HG02623 (cell line): Measurements from ENCODE around the gene PRKAA2.
"Not testable (repeated sequence)": the region's sequence is repeated elsewhere in the genome, so short reads cannot be mapped to it uniquely, and the experiment has no call there.

Experiments
- ATAC-seq: cut with Tn5 transposase; IDR thresholded peaks from one replicate; pipeline ENCODE4 v1.9.1; 2021; ENCODE audit warnings: moderate library complexity; ENCODE audit not compliant: unreplicated experiment

Gene PRKAA2

DNA sequence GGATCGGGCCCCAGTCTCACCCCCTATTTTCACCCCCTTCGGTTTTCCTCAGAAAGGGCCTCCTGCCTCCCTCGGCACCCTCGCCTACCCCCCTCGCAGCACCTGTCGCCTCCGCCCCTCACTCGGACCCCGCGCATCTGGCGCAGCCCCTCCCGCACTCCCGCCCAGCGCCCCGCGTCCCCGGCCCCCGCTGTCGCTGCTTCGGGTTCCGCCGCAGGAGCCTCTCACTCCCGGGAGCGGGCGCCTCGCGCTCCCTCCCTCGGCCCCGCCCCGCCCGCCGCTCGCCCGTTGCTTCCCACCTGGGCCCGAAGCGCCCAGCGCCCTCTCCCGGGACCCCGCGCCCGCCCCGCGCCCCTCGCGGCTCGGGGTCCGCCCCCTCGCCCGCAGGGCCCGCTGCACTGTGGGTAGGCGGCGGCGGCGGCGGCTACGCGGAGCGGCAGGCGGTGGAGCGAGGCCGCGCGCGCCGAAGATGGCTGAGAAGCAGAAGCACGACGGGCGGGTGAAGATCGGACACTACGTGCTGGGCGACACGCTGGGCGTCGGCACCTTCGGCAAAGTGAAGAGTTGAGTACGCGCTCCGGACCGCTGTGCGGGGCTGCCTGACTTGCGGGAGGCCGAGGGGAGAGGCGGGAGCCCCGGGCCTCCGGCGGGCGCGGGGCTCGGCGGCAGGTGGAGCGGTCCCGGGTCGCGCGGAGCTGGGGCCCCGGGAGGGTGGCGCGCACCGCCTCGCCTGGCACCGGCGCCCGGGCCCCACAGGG is at the start of gene PRKAA2:
PRKAA2 (plus strand) TSS at position 396 of the 758 bp plus-strand sequence; CDS start at position 470, 74 bp downstream.
- no peak for ATAC-seq

GRCh38 chr1:56595397-56596191 is 49.5 kb upstream of the PRKAA2 start:
- not testable (repeated sequence) for ATAC-seq

DNA sequence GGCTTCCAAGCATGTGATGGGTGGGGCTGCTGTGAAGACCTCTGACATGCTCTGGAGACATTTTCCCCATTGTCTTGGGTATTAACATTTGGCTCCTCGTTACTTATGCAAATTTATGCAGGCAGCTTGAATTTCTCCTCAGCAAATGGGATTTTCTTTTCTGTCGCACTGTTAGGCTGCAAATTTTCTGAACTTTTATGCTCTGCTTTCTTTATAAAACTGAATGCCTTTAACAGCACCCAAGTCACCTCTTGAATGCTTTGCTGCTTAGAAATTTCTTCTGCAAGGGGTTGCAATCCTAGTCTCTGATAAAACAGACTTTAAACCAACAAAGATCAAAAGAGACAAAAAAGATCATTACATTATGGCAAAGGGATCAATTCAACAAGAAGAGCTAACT is 35.0 kb upstream of the PRKAA2 start:
- not testable (repeated sequence) for ATAC-seq

- ATAC-seq: not testable (repeated sequence)
These were observed 34.3 kb upstream of the PRKAA2 start for GRCh38 chr1:56610770-56611169.

DNA sequence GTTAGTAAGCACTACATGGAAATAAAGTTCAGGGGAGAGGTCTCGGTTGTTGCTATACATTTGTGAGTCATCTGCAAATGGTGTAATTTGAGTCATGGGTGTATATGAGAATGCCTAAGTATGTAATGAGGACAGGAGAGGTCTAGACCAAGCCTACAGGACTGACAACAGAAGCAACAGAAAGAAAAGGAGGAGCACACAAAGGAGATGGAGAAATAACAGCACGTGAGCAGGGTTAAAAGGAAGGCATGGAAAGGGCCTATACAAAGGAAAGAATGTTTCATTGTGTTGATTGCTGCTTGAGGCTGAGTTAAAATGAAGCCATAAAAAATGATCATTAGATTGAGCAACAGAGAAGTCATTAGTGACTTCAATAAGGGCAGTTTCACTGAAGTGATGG is 28.0 kb upstream of the PRKAA2 start:
- no peak for ATAC-seq

DNA sequence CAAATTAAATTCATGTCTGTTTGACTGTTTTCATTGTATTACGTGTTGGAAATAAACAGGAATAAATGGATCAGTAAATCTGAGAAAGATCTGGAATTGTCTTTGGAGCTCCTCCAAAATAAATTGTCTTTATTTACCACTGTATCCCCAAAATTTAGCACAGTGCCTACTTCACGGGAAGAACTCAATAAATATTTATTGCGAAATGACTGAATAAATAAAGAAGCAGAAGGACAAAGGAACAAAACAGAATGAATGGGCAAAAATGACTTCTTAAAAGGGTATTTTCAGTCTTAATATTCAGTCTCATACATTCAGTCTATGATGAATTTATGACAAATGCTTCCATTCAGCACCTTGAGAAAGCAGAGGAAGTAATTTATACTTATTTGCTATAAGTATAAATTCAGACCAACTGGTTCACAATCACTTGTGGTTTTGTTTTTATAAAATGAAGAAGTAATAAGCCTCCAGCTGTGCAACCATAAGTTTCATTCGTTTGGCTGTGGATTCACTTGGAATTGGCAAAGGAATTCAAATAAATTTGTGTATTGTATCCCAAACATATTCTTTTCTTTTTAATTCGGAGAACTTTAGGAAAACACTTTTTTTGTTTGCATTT is 19.2 kb upstream of the PRKAA2 start:
- ATAC-seq: no peak

GRCh38 chr1:56626546-56626945 is 18.6 kb upstream of the PRKAA2 start:
- ATAC-seq: no peak

- ATAC-seq: no peak
These were observed 18.0 kb upstream of the PRKAA2 start for GRCh38 chr1:56627019-56627635.

DNA sequence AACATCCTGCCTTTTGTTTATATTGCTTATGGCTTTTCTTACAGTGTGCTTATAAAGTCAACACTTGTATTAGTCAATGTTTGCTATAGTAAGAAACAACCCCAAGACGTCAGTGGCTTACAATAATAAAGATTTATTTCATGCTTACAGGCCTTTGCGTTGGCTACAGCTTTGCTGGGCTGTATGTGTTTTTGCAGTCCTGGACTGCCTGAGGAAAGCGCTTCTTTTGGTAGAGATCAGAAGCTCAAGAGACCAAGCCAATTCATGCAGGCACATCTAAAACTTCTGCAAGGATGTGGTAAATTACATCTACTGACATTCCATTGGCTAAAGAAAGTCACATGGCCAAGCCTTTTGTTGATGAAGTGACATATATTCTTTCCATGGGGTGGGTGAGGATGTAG is 17.5 kb upstream of the PRKAA2 start:
- ATAC-seq: no peak

DNA sequence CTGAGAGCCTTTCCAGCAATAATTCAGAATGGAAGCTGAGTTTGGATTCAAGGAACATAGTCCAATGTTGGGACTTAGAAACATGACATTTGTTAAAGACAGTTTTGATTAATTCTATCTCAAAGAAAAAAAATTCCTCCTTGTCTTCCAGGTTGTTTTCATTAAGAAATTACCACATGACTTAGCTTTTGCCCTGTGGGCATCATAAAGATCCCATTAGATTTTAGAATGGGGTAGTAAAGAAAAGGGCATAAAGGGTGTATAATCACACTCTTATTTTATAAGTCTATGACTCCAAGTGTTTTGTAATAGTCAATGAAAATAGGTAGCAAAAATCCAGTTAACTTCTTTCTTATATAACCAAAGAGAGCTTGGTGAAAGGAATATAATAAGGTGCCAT is 14.3 kb upstream of the PRKAA2 start:
- no peak for ATAC-seq

DNA sequence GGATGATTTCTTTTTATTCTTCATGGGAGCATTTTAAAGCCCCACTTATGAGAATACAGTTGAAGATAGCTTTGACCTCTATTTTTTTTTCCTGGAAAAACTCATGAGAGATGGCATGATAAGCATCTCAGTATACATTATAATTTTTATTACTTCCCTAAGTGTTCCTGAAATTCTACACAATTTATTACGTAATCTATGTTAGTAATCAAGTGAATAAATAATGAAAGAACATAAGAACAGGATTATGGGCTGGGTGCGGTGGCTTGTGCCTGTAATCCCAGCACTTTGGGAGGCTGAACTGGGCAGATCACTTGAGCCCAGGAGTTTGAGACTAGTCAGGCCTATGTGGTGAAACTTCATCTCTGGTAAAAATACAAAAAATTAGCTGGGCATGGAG is 13.2 kb upstream of the PRKAA2 start:
- ATAC-seq: no peak

DNA sequence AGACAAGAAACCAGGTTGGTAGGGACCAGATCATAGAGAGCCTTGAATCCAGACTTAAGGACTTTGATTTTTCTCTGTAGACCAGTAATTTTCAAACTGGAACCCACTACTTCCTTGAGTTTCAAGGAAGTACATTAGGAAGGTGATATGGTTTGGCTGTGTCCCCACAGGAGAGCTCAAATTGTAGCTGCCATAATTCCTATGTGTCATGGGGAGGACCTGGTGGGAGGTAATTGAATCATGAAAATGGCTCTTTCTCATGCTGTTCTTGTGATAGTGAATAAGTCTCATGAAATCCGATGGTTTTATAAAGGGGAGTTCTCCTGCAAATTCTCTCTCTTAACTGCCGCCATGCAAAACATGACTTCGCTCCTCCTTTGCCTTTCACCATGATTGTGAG is 10.1 kb upstream of the PRKAA2 start:
- ATAC-seq: no peak

DNA sequence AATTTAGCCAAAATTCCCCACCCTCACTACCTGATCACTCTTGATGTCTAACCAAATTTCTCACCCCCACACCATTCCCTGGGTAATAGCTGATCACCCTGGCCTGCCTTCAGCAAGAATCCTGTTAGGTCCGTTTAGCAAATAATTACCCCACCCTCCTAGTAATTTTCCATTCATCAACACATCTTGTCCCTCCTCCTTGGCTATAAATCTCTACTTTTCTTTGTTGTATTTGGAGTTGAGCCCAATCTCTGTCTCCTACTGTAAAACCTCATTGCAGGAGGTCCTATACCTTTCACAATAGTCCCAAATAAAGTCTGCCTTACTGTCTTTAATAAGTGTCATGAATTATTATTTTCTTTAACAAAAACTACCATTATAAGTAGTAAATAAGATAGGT is 6.9 kb upstream of the PRKAA2 start:
- ATAC-seq: no peak

- ATAC-seq: no peak
These were observed 5.9 kb upstream of the PRKAA2 start for GRCh38 chr1:56639211-56639610.

DNA sequence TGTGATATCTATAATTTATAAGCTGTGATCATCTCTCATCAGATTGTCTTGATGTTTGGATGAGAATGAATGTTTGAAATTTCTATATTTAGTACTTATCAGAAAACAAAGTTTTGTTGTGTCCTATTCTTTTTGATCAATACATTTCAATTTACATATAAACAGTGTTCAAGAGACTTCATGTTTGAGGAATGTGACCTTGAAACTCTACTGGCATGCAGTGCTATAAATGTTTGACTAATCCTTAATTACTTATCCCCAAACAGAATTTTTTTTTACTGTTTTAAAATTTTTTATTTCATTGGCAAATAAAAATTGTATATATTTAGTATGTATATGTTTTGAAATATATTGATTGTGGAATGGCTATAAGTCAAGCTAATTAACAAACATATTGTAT is 1.5 kb upstream of the PRKAA2 start:
- no peak for ATAC-seq

DNA sequence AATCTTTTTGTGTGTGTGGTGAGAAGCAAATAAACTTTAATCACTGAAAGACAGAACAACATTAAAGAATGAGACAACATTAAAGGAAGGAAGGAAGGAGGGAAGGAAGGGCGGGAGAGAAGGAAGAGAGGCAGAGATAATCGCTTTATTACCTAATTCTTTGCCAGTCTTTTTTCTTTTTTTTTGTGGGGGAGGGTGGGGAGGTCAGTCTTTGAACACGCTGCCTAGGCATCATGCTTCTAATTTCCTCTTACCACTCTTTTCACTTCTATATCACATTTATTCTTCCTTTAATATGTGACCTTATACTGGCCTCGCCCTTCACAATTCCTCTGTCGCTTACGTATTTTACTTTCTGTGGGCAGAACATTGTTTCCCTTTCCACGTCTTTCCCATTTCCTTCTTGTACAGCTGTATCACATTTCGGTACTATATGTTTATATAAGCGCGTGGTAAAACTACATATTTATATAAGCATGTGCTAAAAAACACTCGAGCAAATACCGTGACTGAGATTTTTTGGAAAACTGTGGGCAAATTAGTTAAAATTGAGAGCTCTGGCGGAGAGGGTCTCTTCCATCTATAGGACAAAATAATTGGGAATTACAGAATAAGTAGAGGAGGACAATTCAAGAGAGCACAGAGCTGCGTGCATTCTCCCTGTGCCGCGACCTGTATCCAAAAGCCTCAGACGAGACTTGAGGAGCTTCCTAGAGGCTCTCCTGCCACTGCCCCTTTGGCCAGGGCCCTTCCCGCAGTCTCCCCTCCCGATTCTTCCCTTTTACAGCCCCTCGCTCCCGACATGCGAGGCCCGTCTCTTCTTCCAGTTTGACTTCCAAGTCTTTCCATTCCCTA is 823 bp upstream of the PRKAA2 start:
- no peak for ATAC-seq

DNA sequence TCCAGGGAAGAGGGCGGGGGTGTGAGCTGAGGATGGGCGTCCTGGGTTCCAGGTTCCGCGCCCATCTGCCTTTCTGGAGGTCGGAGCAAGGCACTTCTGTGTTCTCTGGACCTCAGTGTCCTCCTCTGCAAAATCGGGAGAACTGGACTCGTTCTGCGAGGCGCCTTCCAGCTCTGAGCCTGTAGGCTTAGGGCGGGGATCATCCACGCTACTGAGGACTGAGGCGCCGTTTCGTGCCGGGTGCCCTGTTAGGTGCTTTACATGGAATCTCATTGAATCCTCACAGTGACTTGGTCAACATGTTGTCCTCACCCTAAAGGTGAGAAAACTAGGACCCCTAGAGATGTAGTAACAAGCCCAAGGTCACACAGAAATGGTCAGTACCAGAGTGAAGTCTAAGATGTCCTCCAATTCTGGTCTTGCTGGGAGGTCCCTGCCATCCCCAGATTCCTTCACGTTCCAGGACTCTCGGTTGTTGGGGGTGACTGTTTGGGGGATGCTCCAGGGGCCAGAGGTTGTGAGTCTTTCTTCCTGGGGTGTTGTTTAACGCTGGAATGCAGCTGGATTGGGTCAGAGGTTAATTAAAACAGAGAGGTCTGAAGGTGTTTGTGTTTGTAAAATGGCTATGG is 677 bp downstream of the PRKAA2 start:
- no peak for ATAC-seq

DNA sequence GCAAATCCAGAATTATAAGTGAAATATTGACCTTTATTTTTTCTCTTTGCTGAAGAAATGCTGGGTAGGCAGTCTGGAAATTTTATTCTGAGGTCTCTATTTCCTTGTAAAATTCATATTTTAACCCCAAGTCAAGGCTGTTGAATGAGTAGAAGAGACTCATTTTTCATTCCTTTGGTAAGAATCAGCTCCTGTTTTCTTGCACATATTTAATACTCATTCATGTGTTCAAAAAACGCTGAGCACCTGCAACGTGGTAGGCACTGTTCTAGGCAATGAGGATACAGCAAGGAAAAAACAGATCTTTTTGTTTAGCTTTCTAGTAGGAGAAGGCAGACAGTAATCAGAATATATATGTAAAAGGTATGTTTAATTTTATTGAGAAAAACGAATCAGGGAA is 1.5 kb downstream of the PRKAA2 start:
- ATAC-seq: no peak

DNA sequence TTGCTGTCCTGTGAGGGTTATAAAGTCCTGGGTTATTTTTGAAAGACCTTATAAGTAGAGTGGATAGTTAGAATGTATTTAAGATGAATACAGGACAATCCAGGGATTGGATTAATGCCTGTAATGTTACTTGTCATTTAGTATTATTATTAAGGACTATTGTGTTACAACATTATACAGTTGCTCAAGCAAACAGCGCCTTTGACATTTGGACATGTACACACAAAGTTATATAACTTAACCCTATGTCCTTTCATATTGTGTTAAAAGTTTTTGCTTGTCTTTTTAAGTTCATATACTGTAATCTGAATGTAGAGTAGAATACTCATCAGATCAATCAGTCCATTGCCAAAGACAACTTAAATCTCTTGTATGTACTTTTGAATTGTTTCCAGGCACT is 2.0 kb downstream of the PRKAA2 start:
- no peak for ATAC-seq

DNA sequence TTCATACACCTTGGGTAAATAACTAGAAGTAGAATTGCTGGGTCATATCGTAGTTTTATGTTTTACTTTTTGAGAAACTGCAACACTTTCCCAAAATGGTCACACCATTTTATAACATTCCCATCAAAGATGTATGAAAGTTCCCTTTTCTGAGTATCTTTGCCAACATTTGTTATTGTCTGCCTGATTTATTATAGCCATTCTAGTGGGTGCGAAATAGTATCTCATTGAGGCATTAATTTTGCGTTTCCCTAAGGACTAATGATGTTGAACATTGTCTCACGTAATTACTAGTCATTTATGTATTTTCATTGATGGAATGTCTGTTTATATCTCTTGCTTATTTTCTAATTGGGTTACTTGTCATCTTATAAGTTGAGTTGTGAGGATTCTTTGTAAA is 3.4 kb downstream of the PRKAA2 start:
- no peak for ATAC-seq
